Measurements from ENCODE around the gene TCN1.
"Not testable (repeated sequence)": the region's sequence is repeated elsewhere in the genome, so short reads cannot be mapped to it uniquely, and the experiment has no call there.

Gene TCN1

DNA sequence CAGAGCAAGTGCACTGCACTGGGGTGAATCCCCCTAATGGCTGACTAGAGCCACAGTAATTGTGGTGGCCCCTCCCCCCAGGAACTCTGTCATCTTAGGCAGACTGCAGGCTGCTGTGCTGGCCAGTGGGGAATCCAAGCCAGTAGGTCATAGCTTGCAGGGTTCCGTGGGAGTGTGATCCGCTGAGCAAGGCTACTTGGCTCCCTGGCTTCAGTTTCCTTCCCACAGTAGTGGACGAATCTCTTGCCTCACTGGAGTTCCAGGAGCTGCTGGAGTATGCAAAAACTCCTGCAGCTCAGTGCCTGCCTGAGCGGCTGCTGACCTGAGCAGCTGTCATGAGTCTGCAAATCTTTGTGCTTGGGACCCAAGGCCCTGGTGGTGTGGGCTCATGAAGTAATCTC is 25.5 kb upstream of the TCN1 start:
- H3K27me3 ChIP-seq (ENCODE audit: insufficient read depth, poor library complexity, severe bottlenecking) = no peaks in the 10 kb centered on the region
- TF ChIP-seq SPI1 (IDR thresholded peaks at IDR 0.05; ENCODE audit: borderline replicate concordance, low read depth) (no peak), POLR2AphosphoS5 (IDR thresholded peaks at IDR 0.05; ENCODE audit: low read depth) (no peak), GABPA (IDR thresholded peaks at IDR 0.05; ENCODE audit: low read depth) (no peak)
- TF ChIP-seq, protein P1, sequence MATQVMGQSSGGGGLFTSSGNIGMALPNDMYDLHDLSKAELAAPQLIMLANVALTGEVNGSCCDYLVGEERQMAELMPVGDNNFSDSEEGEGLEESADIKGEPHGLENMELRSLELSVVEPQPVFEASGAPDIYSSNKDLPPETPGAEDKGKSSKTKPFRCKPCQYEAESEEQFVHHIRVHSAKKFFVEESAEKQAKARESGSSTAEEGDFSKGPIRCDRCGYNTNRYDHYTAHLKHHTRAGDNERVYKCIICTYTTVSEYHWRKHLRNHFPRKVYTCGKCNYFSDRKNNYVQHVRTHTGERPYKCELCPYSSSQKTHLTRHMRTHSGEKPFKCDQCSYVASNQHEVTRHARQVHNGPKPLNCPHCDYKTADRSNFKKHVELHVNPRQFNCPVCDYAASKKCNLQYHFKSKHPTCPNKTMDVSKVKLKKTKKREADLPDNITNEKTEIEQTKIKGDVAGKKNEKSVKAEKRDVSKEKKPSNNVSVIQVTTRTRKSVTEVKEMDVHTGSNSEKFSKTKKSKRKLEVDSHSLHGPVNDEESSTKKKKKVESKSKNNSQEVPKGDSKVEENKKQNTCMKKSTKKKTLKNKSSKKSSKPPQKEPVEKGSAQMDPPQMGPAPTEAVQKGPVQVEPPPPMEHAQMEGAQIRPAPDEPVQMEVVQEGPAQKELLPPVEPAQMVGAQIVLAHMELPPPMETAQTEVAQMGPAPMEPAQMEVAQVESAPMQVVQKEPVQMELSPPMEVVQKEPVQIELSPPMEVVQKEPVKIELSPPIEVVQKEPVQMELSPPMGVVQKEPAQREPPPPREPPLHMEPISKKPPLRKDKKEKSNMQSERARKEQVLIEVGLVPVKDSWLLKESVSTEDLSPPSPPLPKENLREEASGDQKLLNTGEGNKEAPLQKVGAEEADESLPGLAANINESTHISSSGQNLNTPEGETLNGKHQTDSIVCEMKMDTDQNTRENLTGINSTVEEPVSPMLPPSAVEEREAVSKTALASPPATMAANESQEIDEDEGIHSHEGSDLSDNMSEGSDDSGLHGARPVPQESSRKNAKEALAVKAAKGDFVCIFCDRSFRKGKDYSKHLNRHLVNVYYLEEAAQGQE (IDR thresholded peaks at IDR 0.05; ENCODE audit: insufficient replicate concordance, low read depth) = no peak
- TF ChIP-seq, protein P2, sequence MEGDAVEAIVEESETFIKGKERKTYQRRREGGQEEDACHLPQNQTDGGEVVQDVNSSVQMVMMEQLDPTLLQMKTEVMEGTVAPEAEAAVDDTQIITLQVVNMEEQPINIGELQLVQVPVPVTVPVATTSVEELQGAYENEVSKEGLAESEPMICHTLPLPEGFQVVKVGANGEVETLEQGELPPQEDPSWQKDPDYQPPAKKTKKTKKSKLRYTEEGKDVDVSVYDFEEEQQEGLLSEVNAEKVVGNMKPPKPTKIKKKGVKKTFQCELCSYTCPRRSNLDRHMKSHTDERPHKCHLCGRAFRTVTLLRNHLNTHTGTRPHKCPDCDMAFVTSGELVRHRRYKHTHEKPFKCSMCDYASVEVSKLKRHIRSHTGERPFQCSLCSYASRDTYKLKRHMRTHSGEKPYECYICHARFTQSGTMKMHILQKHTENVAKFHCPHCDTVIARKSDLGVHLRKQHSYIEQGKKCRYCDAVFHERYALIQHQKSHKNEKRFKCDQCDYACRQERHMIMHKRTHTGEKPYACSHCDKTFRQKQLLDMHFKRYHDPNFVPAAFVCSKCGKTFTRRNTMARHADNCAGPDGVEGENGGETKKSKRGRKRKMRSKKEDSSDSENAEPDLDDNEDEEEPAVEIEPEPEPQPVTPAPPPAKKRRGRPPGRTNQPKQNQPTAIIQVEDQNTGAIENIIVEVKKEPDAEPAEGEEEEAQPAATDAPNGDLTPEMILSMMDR (IDR thresholded peaks at IDR 0.05; ENCODE audit: insufficient read depth, low read length) = no peak
- H3K4me3 ChIP-seq (replicated peaks; ENCODE audit: insufficient read depth, low read length) = no peak overlapping the region
- no peak overlapping the region for H3K27ac ChIP-seq (replicated peaks)
- no peak for DNase-seq (ENCODE audit: low read depth in 1 of 2, low spot score in 1 of 2)

DNA sequence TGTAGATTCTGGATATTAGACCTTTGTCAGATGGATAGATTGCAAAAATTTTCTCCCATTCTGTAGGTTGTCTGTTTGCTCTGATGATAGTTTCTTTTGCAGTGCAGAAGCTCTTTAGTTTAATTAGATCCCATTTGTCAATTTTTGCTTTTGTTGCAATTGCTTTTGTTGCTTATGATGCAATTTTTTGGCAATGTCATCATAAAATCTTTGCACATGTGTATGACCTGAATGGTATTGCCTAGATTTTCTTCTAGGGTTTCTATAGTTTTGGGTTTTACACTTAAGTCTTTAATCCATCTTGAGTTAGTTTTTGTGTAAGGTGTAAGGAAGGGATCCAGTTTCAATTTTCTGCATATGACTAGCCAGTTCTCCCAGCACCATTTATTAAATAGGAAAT is 20.9 kb upstream of the TCN1 start:
- H3K27me3 ChIP-seq (ENCODE audit: insufficient read depth, poor library complexity, severe bottlenecking) = not testable (repeated sequence)

DNA sequence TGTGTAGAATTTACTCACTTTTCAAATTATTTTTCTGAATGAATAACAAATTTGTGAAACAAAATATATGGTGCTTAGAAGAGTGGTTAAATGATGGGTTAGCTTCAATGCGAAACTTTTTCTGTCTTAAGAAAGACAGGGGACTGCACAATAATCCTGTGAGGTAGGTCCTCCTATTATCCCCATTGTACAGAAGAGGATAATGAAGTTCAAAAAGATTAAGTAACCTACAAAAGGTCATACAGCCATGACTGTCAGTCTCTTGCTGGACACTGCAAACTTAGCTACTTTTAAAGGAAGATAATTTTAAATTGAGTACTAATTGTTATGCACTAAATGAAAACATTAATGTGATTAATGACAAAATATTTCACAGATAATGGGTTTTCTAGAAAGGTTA is 17.3 kb upstream of the TCN1 start:
- TF ChIP-seq, protein P2 (IDR thresholded peaks at IDR 0.05; ENCODE audit: insufficient read depth, low read length) = no peak
- TF ChIP-seq SPI1 (IDR thresholded peaks at IDR 0.05; ENCODE audit: borderline replicate concordance, low read depth) (no peak), GABPA (IDR thresholded peaks at IDR 0.05; ENCODE audit: low read depth) (no peak), POLR2AphosphoS5 (IDR thresholded peaks at IDR 0.05; ENCODE audit: low read depth) (no peak)
- TF ChIP-seq, protein P1 (IDR thresholded peaks at IDR 0.05; ENCODE audit: insufficient replicate concordance, low read depth) = no peak
- no peak overlapping the region for H3K27ac ChIP-seq (replicated peaks)
- DNase-seq (ENCODE audit: low read depth in 1 of 2, low spot score in 1 of 2) = no peak
- H3K4me3 ChIP-seq (replicated peaks; ENCODE audit: insufficient read depth, low read length) = no peak overlapping the region
- H3K27me3 ChIP-seq (ENCODE audit: insufficient read depth, poor library complexity, severe bottlenecking) = no peaks in the 10 kb centered on the region

More for the DNA sequence above, 20.9 kb upstream of the TCN1 start:
- not testable (repeated sequence) for DNase-seq (ENCODE audit: low read depth in 1 of 2, low spot score in 1 of 2); H3K27ac ChIP-seq (replicated peaks); H3K4me3 ChIP-seq (replicated peaks; ENCODE audit: insufficient read depth, low read length)

DNA sequence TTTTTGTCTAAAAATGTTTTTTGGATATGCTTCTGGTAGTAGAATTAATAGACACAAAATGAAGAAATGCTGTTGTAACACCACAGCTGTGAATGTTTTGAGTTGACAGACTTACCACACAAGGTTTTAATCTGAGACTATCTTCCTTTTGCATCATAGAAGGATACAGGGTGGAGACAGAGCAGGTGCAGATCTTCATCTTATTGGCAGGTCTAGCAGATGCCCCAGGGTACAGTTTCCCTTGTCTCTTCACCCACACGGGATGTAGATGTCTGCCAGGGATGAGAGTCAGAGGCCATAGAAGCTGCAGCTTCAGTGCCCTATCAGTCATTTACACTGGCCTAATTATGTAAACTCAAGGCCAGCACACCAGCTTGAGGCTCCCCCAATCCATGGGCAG is 13.3 kb upstream of the TCN1 start:
- Histone ChIP-seq H3K27ac (replicated peaks) (no peak overlapping the region), H3K4me3 (replicated peaks; ENCODE audit: insufficient read depth, low read length) (no peak overlapping the region), H3K27me3 (ENCODE audit: insufficient read depth, poor library complexity, severe bottlenecking) (no peaks in the 10 kb centered on the region)
- DNase-seq (ENCODE audit: low read depth in 1 of 2, low spot score in 1 of 2) = no peak
- TF ChIP-seq, protein P2 (IDR thresholded peaks at IDR 0.05; ENCODE audit: insufficient read depth, low read length) = no peak
- TF ChIP-seq SPI1 (IDR thresholded peaks at IDR 0.05; ENCODE audit: borderline replicate concordance, low read depth) = no peak
- no peak for TF ChIP-seq POLR2AphosphoS5 (IDR thresholded peaks at IDR 0.05; ENCODE audit: low read depth)
- TF ChIP-seq, protein P1 (IDR thresholded peaks at IDR 0.05; ENCODE audit: insufficient replicate concordance, low read depth) = no peak
- TF ChIP-seq GABPA (IDR thresholded peaks at IDR 0.05; ENCODE audit: low read depth) = no peak
